Medulla oblongata (tissue), 1 donor: Measurements from ENCODE around the gene PALD1.
A peak's percentile ranks its signal among the peaks of the same experiment; 100 is the strongest.

ENCODE experiments used
- DNase-seq: peaks from one replicate; pipeline ENCODE4 v3.0.0-alpha.2; 2015; ENCODE audit errors: extremely low spot score

Gene PALD1

DNA sequence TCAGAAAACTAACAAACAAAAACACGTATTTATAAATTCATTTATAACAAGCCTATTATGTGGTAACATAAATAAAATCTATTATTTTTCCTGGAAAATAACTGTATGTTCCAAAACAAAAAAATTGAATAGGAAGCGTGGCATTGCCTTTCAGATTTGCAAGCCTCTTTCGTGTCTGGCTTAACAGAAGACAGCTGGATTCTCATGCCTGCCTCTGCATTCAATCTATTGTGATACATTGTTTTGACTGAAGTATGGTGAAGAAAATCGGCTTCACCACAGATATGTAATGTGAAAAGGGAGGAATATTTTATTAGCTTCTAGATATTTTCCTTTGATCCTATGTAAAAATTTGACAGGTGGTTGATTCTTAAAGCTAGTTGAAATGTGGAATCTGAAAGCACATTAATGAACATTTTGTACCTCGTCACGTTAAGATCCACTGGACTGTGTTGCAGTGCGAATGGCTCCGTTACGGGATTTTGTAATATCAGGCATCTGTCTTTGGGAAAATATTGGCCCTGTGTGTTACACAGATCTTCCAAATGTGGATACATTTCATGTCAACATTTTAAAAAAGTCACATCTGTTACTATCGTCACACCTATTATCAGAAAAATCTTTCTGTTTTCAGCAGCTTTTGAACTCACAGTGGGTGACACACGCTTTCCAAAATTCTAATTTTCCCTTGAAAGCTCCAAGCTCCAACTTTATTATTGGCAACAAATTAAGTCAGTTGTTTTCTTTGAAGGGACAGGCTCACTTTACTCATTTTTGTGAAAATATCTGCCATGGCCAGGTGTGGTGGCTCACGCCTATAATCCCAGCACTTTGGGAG, 26.2 kb downstream of the PALD1 start:
- DNase-seq, result no peak

DNA sequence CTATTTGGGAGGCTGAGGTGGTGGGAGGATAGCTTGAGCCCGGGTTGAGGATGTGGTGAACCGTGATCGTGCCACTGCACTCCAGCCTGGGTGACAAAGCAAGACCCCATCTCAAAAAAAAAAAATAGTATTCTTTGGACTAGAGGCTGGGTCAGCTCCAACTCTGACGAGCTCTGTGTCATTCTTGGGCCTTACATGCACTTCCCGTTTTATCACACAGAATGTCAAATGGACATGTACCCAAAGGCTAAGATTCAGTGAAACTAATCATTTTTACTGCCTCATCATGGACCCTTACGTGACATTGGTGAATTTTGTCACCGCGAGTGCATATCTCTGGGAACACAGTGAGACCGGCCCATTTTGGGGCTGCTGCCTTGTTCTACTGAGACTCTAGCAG, 27.3 kb downstream of the PALD1 start:
- DNase-seq, result no peak

DNA sequence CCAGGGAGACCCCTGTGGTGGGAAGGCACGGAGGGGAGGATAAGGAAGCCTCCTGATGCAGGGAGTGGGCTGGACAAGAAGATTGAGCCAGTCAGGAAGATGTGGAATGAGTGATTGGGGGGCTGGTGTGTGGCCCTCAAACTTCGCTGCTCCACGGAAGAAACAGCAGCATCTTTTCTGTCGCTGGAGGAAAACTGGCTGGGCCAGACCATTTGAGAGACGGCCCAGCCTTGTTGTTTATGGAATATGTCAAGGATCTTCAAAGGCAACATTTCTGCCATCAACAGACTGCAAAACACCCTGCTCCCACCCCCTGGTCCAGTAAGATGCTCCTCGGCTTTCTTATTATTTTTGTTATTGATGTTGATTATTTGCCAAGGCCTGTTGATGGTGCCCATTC, 29.4 kb downstream of the PALD1 start:
- no peak for DNase-seq

DNA sequence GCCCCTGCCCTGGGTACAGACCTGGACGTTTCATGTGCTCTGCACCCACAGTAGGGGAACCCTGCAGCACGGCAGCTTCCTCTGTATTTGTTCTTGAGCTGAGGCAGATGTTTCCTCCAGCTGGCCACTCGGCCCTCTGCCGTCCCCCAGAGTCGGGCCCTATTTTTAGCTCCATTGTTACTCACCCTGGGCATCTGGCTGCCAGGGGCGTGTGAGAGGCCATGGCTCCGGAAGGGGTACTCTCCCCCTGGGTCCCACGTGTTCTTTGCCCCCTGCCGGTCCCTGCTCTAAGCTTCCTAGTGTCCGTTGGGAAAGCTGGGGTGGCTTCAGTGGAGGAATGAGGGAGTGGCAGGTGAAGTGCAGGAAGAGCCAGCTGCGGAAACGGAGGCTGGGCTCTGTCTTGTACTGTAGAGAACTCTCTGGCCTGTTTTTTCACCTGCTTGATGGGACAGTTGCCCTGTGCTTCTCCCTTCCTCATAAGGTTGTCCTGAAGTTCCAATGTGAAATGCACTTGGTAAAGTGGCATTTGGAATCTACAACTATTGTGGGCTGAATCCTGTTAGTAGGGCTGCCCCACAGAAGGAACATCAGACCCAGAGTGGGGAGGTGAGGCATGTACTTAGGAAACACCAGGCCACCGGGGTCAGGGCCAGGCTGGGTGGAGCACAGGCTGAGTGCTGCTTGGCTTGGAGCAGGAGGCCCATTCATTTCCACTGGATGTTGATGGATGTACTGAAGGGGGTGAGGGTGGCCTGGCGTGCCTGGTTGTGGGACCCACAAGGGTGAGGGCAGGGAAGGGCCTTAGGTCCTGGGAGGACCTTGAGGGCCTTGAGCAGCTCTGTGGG, 30.6 kb downstream of the PALD1 start:
- DNase-seq, result peak; percentile 65

DNA sequence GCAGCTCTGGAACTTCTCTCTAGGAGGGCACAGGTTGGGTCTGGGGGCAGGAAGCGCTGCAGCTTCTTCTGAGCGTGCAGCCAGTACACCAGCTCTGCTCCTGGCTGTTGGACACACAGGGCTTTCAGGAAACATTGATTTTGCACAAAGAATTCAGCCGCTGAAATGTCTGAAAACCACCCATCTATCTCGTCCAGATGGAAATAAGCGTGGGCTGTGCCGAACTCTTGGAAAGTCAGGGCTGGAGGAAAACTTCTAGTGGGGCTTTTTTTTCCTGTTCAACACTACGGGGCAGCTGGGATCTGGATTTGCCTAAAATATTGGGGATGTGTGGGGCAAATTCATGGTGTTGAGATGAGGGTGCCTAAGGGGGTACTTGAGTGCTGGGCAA, 31.2 kb downstream of the PALD1 start:
- DNase-seq, result no peak

DNA sequence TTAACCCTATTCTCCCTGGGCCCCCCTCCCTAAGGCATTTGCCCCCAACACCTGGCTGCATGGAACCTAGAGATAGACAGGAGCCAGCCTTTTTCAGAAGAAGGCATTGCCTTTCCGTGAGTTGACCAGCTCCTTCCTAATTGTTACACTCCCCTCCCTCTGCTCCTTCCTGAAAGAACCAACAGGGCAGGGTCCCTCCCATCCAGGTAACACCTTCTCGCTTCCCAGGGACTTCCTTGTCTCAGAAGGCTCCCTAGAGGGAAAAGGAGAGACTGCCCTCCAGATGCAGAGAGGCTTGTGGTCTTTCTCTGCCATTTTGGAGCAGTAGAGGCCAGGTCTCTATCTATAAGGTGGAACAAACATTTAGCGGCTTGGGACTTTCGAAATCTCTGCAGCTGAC, 31.9 kb downstream of the PALD1 start:
- no peak for DNase-seq

DNA sequence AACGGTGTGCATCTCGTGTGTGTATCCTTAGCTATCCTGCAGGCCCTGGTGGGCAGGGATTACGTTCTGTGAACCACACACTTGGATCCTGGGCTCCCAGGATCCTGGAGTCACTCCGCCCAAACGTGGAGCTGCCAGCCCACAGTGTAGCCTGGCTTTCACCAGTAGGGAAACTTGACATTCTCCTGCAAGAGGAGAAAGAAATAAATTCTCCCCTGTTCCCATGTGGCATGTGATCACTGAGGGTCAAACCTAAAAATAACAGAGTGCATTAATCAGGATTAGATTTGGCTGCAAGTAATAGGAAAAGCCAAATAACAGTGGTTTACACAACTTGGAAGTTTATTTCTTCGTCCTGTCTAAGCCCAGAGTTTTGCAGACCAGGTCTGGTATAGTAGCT, 32.3 kb downstream of the PALD1 start:
- DNase-seq, result no peak

DNA sequence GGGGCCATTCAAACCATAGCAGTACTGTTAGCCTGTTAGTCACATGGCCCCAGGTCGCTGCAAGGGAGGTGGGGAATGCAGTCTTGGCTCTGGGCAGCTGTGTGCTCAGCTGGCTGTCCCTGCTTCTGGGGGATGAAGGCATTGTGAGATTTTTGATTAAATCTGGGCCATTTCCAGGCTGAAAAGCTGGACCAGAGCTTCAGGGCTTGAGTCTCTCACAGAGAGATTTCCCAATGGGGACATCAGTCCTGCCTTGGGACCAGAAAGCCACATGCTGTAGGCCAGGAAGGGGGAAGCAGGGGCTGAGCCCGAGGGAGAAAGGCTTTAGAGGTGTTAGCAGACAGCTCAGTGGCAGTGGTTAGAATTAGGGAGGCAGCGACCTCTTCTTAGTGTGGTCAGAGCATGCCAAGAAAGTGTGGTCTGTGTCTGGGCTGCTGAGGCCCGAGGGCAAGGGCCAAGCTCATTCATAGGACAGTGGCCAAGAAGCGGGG, 33.6 kb downstream of the PALD1 start:
- peak; percentile 55 for DNase-seq

DNA sequence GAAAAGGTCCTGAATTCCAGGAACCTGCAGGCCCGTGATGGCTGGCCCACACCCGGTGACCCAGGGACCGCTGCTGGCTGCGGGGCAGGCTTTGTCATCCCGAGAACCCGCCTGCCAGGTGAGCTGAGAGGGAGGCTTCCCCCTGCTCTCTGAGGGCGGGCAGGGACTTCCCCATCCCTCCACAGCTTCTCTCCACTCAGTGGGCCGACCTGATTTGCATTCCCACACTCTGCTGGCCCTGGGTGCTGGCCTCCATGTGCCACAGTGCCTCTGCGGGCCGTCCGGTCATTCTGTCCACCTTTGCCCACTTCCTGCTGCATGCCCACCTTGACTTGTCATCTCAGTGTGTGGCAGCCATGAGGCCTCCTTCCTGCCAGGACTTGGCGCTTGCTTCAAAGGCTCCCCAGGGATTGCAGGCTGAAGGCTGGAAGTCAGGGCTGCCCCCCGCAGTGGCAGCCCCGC, 35.3 kb downstream of the PALD1 start:
- DNase-seq, result no peak

DNA sequence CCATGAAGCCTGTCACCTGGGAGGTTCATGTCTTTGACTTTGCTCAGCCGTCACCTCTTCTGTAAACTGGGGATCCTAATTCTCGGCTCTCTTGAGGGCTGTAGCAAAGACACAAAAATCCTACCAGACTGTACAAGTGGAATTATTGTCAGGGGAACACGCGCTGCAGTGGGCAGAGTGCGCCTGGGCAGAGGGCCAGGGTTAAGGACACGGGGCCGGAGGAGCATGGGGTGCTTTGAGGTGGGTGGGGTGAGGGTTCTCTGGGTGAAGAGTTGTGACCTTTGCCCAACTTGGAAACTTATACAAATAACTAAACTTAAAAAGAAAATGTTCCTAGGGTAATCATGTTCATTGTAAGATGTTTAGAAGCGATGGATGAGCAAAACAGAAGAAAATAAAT, 36.0 kb downstream of the PALD1 start:
- DNase-seq, result no peak

DNA sequence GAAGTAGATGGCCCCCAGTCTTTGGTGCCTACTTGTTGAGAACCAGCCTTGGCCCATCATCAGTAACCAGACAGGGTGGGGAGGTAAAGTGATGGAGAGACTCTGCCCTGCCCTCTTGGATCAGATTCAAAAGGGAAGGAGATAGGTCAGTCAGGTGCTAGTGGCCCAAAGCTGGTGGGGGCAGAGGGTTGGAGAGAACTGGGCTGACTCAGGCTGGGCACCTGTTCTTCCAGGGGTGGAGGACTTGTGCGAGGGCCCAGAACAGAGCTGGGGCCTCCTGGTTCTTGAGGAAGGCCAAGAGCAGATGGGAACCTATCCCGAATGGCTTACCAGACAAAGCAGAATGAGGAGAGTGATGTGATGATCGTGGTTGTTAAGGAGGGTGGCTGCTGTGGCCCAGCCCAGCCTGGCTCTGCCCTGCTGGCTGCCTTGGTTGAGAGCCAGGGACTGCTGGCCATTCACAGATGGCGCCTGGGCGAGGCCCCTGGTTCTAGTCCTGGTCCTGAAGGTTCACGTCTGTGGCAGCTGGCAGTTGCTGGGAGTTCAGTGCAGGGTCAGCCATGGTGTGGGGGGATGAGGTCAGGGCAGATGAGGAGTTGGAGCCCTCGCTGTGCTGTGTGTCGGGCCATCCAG, 36.6 kb downstream of the PALD1 start:
- no peak for DNase-seq

DNA sequence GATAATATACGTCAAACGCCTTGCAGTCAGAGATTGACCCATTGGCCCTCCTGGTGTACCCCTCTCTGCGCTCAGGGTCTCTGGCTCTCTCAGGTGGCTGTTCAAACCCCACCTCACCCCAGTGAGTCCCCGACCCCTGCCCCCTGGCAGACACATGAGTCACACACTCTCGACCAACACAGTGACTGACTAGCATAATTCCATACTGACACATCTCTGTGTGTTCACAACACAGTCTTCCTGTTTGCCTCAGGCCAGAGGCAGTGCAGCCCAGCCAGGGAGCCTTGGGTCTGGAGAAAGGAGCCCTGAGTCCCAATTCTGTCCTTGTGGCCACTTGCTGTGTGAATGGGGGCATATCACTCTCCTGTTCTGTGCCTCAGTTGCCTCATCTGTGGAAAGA, 40.1 kb downstream of the PALD1 start:
- no peak for DNase-seq

DNA sequence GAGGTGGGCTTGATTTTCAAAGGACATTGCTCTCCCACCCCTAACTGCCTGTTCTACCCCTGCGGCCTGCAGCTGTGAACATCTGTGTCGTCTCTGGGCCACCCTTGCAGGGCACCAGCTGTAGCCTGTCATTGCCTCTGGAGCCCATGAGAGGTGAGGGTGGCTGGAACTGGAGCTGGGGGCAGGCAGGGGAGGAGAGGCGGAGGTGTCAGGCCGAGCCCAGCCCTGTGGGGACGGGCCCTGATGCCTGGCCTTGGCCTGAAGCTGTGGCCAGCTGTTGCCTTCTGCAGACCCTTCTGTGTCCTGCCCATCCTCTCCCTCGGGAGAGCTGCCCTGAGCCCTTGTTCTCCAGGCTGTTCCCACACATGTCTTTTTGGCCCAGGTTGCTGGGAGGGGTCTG, 44.5 kb downstream of the PALD1 start:
- no peak for DNase-seq

DNA sequence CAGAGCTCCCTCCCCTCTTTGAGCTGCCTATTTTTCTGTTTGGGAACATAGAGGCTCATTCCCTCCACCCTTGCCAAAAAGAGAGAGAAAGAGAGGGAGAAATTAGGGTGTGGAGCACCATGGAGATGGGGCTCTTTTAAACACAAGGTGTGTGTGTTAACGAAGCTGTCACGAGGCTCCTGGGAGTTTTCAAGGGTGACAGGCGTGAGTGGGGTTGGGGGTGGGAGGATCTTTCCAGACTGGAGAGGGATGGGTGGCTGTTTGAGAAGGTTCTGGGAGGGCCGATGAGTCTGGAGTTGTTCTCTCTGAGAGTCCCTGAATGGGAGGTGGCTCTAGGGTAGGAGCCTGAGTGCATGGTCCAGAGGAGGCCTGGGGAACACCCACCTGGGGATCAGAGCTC, 45.0 kb downstream of the PALD1 start:
- no peak for DNase-seq

DNA sequence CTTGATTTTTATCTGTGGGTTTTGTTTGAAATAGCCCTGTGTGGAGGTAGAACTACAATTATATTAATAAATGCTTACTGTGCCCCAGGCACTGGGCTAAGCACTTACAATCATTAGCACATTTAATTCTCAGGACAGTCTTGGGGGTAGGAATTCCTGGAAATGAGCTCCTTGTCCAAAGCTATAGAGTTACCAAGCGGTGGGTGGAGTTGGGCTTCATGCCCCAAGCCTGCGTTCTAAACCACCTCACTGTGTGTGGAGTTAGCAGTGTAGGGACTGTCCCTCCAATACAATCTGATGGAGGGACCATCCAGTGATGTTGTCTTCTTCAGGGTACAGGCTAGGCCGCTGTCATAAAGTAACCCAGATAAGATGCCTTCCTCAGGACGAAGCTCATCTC, 49.7 kb downstream of the PALD1 start:
- no peak for DNase-seq

DNA sequence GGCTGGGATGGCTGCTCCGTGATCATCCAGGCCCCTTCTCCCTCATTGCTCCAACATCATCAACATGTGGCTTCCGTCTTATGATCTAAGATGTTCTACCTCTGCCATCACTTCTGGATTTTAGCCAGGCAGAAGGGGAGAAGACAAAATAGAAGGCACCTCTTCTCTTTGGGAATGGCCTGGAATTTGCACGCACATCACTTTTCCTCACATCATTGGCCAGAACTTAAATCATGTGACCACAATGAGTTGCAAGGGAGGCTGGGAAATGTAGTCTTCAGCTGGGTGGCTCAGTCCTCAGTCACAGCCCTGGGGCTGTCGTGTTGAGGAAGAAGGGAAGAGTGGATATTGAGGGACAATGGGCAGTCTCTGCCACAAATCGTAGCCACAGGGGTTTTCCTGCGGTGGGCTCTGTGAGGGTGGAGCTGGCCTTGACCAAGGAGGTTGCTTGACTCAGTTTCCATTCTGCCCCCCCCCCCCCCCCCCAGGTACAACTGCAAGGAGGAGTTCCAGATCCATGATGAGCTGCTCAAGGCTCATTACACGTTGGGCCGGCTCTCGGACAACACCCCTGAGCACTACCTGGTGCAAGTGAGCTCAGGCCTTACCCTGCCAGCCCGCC, 50.3 kb downstream of the PALD1 start:
- DNase-seq, result peak; percentile 37

DNA sequence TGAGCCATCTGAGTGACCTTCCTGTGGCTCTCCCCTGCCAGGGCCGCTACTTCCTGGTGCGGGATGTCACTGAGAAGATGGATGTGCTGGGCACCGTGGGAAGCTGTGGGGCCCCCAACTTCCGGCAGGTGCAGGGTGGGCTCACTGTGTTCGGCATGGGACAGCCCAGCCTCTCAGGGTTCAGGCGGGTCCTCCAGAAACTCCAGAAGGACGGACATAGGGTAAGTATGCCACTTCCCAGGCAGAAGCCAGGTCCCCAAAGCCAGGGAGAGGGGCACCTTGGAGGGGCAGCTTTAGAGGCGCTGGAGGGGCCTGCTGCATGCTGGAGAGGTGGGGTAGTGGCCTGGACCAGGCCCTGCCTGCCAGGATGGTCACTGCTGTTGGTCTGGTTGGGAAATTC, 51.3 kb downstream of the PALD1 start:
- no peak for DNase-seq

DNA sequence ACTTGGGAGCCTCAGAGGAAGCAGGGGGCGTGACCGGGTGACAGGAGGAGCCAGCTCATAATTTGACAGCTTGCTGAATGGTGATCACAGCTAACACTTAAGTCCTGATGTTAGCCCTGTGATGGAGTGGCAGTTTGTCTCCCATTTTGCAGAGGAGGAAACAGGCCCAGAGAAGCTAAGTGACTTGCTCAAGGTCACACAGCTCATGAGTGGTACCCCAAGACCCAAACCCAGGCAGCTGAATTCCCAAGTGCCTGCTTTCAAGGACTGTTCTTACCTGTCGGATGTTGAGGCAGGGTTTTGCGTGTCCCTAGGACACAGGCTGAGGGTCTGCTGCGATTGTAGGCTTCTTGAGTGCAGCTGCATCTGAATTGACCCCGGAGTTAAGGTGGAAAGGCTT, 51.7 kb downstream of the PALD1 start:
- DNase-seq, result no peak

DNA sequence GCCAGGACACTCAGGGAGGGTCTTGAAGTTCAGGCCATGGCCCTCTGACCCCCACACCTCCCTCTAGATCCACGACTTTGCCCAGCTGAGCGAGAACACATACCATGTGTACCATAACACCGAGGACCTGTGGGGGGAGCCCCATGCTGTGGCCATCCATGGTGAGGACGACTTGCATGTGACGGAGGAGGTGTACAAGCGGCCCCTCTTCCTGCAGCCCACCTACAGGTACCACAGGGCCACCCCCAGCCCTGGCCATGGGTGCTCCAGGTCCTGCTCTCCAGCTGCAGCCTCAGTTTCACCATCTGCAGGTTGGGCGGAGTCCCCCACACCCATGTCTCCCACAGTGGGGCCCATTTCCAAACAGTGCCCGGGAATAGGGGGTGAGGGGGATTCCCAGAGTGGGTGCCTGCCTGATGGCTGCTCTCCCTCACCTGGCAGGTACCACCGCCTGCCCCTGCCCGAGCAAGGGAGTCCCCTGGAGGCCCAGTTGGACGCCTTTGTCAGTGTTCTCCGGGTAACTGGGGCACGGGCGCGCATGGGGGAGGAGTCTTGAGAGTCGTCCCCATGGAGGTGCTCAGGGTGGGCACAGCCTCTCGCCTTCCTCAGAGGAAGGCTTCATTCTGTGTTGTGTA, 54.1 kb downstream of the PALD1 start:
- no peak for DNase-seq

DNA sequence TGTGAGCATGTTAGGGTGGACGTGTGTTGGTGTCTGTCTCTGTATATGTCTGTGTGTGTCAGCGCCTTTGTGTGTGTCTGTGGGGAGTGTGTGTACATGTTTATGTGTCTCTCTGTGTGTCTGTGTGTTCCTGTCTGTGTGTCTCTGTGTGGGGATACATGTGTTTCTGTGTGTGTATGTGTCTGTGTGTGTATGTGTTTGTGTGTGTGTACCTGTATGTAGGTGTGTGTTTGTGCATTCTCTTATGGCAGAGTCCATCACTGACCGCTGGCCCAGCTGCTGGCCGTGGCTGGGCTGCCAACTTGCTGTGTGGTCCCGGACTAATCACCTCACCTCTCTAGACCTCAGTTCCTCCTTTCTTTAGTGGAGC, 54.6 kb downstream of the PALD1 start:
- DNase-seq, result no peak

DNA sequence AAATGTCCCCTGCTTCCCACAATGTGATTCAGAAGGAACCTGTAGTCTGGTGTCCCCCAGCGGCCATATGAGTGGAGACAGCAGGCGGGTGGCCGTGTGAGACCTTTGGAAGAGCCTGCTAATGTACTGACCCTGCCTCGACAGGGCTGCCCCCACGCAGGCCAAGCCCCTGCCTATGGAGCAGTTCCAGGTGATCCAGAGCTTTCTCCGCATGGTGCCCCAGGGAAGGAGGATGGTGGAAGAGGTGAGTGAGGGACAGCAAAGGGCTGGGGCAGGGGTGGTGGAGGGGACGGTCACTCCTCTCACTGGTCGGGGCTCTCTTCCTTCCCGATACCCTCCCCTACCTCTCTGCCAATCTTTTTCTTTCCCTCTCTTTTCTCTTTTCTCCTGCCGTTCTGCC, 55.7 kb downstream of the PALD1 start:
- DNase-seq, result no peak

DNA sequence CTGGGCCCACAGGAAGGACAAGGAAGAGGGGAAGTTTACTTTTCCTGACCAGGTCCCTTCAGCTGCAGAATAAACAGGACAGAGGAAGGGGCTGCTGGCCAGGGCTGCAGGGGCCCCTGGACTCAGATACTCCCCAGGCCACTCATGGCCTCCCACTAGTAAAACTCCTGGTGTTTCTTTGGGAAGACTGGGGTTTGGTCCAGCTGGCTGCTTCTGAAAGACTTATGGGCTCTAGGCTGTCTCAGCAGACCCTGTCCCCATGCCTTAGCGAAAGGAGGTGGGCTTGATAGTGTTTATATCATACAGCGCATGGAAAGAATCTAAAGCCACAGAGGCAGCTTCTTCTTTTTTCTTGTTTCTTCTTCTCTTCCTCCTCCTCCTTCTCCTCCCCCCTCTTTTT, 56.4 kb downstream of the PALD1 start:
- DNase-seq, result no peak
